BLaER1 treated with 17β-estradiol and CSF1 and Interleukin-3, amounts not matched to agents 10 nM and 100 nM (cell line): Measurements from ENCODE around the gene HARS2.
"Not testable (repeated sequence)": the region's sequence is repeated elsewhere in the genome, so short reads cannot be mapped to it uniquely, and the experiment has no call there.

Experiments used
- H3K27ac ChIP-seq, 11 experiments: shearing (Covaris generic); formaldehyde crosslinking; 2 replicates each; pipeline ENCODE4 v1.8.1; 2022
- H3K27me3 ChIP-seq, 11 experiments: shearing (Covaris generic); formaldehyde crosslinking; 2 replicates each; pipeline ENCODE4 v1.8.1; 2022
- H3K36me3 ChIP-seq, 11 experiments: shearing (Covaris generic); formaldehyde crosslinking; 2 replicates each; pipeline ENCODE4 v1.8.1; 2022
- H3K4me1 ChIP-seq, 10 experiments: shearing (Covaris generic); formaldehyde crosslinking; 2 replicates each; pipeline ENCODE4 v1.8.1; 2022
- H3K4me2 ChIP-seq, 11 experiments: shearing (Covaris generic); formaldehyde crosslinking; 2 replicates each; pipeline ENCODE4 v1.8.1; 2022
- H3K4me3 ChIP-seq, 10 experiments: shearing (Covaris generic); formaldehyde crosslinking; 2 replicates each; pipeline ENCODE4 v1.8.1; 2022
- H3K9ac ChIP-seq, 11 experiments: shearing (Covaris generic); formaldehyde crosslinking; 2 replicates each; pipeline ENCODE4 v1.8.1; 2022
- H3K9me3 ChIP-seq, 11 experiments: shearing (Covaris generic); formaldehyde crosslinking; replicated peaks in 1 of 11; 2 replicates each; pipeline ENCODE4 v1.8.1; 2022
- H4K20me1 ChIP-seq, 11 experiments: shearing (Covaris generic); formaldehyde crosslinking; 2 replicates each; pipeline ENCODE4 v1.8.1; 2022
- Cebpa-rat ChIP-seq, 11 experiments: shearing (Covaris generic); IDR thresholded peaks; 2 replicates each; pipeline ENCODE4 v1.8.1; 2022

Gene HARS2

DNA sequence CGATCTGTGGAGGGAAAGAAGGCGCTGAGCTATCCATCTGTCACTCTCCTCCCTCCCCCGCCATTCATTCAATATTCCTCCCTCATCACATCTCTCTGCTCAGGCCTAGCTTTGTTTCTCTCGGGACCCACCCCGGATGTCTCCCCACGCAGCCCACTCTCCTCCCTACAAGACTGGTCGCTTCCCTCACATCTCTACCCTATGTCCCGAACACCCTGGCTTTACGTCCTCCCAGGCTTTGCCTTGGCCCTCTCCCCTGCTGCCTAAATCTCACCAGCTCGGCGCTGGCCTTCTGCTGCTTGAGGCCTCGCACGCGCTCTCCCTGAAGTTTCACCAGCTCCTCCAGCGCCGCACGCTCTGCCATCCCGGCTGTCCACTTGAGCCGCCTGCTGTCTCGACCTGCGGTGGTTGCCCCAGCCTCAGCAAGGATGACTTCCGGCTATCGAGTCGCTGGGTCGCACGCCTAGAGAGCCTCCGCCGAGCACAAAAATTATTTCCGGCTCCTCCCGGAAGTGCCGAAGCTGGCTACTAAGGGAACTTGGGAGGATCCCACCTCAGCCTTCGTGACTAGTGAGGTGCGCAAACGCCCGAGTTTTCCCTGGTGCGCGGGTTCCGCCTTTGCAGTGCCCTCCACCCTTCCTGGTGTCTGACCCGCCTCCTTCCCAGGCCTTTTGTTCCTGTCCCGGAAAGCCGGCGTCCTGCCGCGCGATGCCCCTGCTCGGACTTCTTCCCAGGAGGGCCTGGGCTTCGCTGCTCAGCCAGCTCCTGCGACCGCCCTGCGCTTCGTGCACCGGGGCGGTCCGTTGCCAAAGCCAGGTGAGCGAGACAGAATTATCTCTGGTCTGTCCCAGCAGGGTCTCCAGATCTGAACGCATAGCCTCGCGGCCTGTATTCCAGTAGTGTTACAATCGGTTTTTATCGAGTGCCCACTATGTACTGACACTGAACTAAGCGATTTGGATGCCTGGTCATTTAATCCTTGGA, at the start of gene HARS2, which contains the start of gene HARS1:
Gene HARS2, plus strand, starts transcription at position 515 of the 984 bp plus-strand sequence. Its CDS starts 194 bp downstream, at position 709.
Gene HARS1, minus strand, starts transcription at position 430 of the 984 bp plus-strand sequence. Its CDS starts 66 bp downstream, at position 364.
- H3K27ac ChIP-seq: peak within 1 kb of the TSS; percentile 77 to 90 (median 86)
- H3K27me3 ChIP-seq: no peaks in the 10 kb centered on the region
- H3K4me3 ChIP-seq: peak within 1 kb of the TSS; percentile 74 to 98 (median 87)
- peak within 1 kb of the TSS; percentile 82 to 92 (median 90) for H3K9ac ChIP-seq
- no peak for TF ChIP-seq Cebpa-rat (IDR thresholded peaks at IDR 0.05)
- H3K9me3 ChIP-seq: no peaks in the 10 kb centered on the region
- peak within 1 kb of the TSS; percentile 91 to 98 (median 95) for H3K4me2 ChIP-seq
- H3K4me1 ChIP-seq: peaks cover 28 to 47% (median 34%) of the 10 kb centered on the region in 10 experiments
- peaks cover 0 to 28% (median 8%) of the 10 kb centered on the region in 11 experiments; a peak in 8 of 22 replicates for H4K20me1 ChIP-seq
- peaks cover 57 to 76% (median 66%) of the 10 kb centered on the region in 11 experiments for H3K36me3 ChIP-seq

GRCh38 chr5:140641716-140642115, 49.5 kb upstream of the HARS2 start:
- peaks cover 4 to 57% (median 32%) of the 10 kb centered on the region in 11 experiments; a peak in 19 of 22 replicates for H4K20me1 ChIP-seq
- peaks cover 42 to 61% (median 53%) of the 10 kb centered on the region in 11 experiments for H3K36me3 ChIP-seq
- peak overlapping the region in 9 of 11 experiments; percentile 87 to 98 (median 96); a peak in 13 of 22 replicates for H3K4me2 ChIP-seq
- H3K9ac ChIP-seq: peak overlapping the region in 8 of 11 experiments; percentile 16 to 95 (median 86); a peak in 12 of 22 replicates
- no peak for TF ChIP-seq Cebpa-rat (IDR thresholded peaks at IDR 0.05)
- no peaks in the 10 kb centered on the region for H3K27me3 ChIP-seq
- peak overlapping the region in 2 of 11 experiments; percentile 8 to 41; a peak in 2 of 22 replicates for H3K27ac ChIP-seq
- no peaks in the 10 kb centered on the region for H3K9me3 ChIP-seq
- peak overlapping the region in 5 of 10 experiments; percentile 66 to 89 (median 82); a peak in 8 of 20 replicates for H3K4me3 ChIP-seq
- H3K4me1 ChIP-seq: peaks cover 36 to 94% (median 66%) of the 10 kb centered on the region in 10 experiments

- peaks cover 4 to 63% (median 37%) of the 10 kb centered on the region in 11 experiments; a peak in 19 of 22 replicates for H4K20me1 ChIP-seq
- H3K4me1 ChIP-seq: peaks cover 36 to 85% (median 61%) of the 10 kb centered on the region in 10 experiments
- H3K9me3 ChIP-seq: no peaks in the 10 kb centered on the region
- H3K9ac ChIP-seq: peak overlapping the region in 7 of 11 experiments; percentile 30 to 95 (median 86); a peak in 9 of 22 replicates
- no peaks in the 10 kb centered on the region for H3K27me3 ChIP-seq
- no peak overlapping the region for H3K27ac ChIP-seq
- H3K4me3 ChIP-seq: peak overlapping the region in 3 of 10 experiments; percentile 66 to 89 (median 82); a peak in 5 of 20 replicates
- peak overlapping the region in 5 of 11 experiments; percentile 87 to 98 (median 94); a peak in 9 of 22 replicates for H3K4me2 ChIP-seq
- no peak for TF ChIP-seq Cebpa-rat (IDR thresholded peaks at IDR 0.05)
- H3K36me3 ChIP-seq: peaks cover 42 to 64% (median 53%) of the 10 kb centered on the region in 11 experiments
These were observed 48.5 kb upstream of the HARS2 start for GRCh38 chr5:140642718-140643117.

- Histone ChIP-seq H3K4me1 (peaks cover 21 to 63% (median 41%) of the 10 kb centered on the region in 10 experiments), H3K4me3 (peak overlapping the region; percentile 81 to 93 (median 90)), H4K20me1 (peaks cover 4 to 53% (median 37%) of the 10 kb centered on the region in 11 experiments; a peak in 19 of 22 replicates), H3K36me3 (peaks cover 66 to 84% (median 74%) of the 10 kb centered on the region in 11 experiments), H3K9me3 (no peaks in the 10 kb centered on the region), H3K4me2 (peak overlapping the region; percentile 75 to 98 (median 90)), H3K9ac (peak overlapping the region; percentile 86 to 94 (median 88)), H3K27me3 (no peaks in the 10 kb centered on the region), H3K27ac (peak overlapping the region; percentile 60 to 90 (median 83))
- TF ChIP-seq Cebpa-rat (IDR thresholded peaks at IDR 0.05): no peak
These were observed 44.2 kb upstream of the HARS2 start for GRCh38 chr5:140647042-140647419.

GRCh38 chr5:140658870-140659269, 32.4 kb upstream of the HARS2 start:
- H3K27me3 ChIP-seq: no peaks in the 10 kb centered on the region
- H3K36me3 ChIP-seq: peaks cover 95 to 99% (median 97%) of the 10 kb centered on the region in 11 experiments
- peaks cover 0 to 8% (median 0%) of the 10 kb centered on the region in 11 experiments; a peak in 2 of 22 replicates for H4K20me1 ChIP-seq
- H3K9ac ChIP-seq: no peak overlapping the region
- no peak overlapping the region for H3K4me2 ChIP-seq
- H3K27ac ChIP-seq: no peak overlapping the region
- peaks cover 3 to 31% (median 6%) of the 10 kb centered on the region in 10 experiments; a peak in 19 of 20 replicates for H3K4me1 ChIP-seq
- no peaks in the 10 kb centered on the region for H3K9me3 ChIP-seq
- no peak overlapping the region for H3K4me3 ChIP-seq
- peak in 1 of 11 experiments; percentile 10; a peak in 1 of 22 replicates for TF ChIP-seq Cebpa-rat (IDR thresholded peaks at IDR 0.05)

DNA sequence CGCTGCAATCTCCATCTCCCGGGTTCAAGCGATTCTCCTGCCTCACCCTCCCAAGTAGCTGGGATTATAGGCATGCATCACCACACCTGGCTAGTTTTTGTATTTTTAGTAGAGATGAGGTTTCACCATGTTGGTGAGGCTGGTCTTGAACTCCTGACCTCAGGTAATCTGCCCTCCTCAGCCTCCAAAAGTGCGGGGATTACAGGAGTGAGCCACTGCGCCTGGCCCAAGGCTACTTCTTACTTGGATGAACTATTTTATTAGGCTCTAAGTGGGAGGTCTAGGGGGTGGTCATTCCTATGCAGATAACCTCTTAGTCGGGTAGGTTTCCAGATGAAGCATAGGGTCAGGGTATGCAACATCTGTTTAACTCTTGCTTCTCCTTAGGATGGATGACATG, 30.9 kb upstream of the HARS2 start:
- peaks cover 9 to 24% (median 12%) of the 10 kb centered on the region in 10 experiments for H3K4me1 ChIP-seq
- not testable (repeated sequence) for H3K27me3 ChIP-seq, H4K20me1 ChIP-seq, H3K27ac ChIP-seq, H3K9ac ChIP-seq, H3K4me2 ChIP-seq, H3K4me3 ChIP-seq, H3K9me3 ChIP-seq
- peaks cover 80 to 84% (median 82%) of the 10 kb centered on the region in 11 experiments for H3K36me3 ChIP-seq

DNA sequence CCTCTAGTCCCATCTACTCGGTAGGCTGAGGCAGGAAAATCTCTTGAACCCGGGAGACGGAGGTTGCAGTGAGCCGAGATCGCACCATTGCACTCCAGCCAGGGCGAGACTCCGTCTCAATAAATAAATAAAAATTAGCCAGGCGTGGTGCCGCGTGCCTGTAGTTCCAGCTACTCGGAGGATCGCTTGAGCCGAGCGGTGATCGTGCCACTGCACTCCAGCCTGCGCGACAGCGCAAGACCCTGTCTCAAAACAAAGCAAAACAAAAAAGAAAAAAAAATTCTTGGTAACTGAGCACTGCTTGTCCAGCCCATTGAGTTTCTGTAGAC, 27.3 kb upstream of the HARS2 start:
- H4K20me1 ChIP-seq: peaks cover 4 to 40% (median 31%) of the 10 kb centered on the region in 11 experiments; a peak in 18 of 22 replicates
- peak overlapping the region; percentile 81 to 99 (median 87) for H3K4me2 ChIP-seq
- H3K27ac ChIP-seq: peak overlapping the region; percentile 71 to 90 (median 85)
- peaks cover 22 to 58% (median 32%) of the 10 kb centered on the region in 10 experiments for H3K4me1 ChIP-seq
- no peaks in the 10 kb centered on the region for H3K9me3 ChIP-seq
- H3K36me3 ChIP-seq: peaks cover 65 to 77% (median 73%) of the 10 kb centered on the region in 11 experiments
- peak overlapping the region; percentile 77 to 92 (median 85) for H3K9ac ChIP-seq
- TF ChIP-seq Cebpa-rat (IDR thresholded peaks at IDR 0.05): no peak
- H3K4me3 ChIP-seq: peak overlapping the region; percentile 80 to 99 (median 94)
- no peaks in the 10 kb centered on the region for H3K27me3 ChIP-seq

DNA sequence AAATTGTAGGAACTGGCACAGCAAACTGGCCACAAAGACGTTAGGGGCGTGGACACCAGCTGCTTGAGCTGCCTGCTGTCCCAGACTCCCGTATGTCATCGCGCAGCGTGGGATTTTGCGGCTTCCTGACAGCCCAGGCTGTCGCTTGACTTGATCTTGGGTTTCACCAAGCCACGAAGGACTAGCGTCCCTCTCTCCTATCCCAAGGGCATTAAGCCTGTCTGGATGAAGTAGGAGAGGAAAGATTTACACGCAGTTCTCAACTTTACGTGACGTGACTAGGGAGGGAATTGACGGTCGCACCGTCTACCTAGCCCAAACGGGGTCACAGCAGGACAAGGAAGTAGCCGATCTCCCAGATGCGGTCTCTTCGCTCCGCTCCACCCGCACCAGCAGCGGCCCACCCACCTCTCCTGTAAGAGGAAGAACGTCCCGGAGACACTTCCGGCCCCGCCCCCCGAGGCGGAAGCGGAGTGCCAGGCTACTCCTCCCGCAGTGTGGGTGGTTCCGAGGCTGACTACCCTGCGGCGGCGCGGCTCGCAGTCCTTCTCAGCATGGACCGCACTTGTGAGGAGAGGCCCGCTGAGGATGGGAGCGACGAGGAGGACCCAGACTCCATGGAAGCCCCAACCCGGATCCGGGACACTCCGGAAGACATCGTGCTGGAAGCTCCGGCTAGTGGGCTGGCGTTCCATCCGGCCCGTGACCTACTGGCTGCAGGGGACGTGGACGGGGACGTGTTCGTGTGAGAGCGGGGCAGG, 26.7 kb upstream of the HARS2 start, which contains the start of gene WDR55:
Gene WDR55, plus strand, starts transcription at position 546 of the 761 bp plus-strand sequence. Its CDS starts 9 bp downstream, at position 555.
- Histone ChIP-seq H3K9ac (peak within 1 kb of the TSS; percentile 77 to 92 (median 85)), H3K9me3 (no peaks in the 10 kb centered on the region), H3K4me2 (peak within 1 kb of the TSS; percentile 81 to 99 (median 87)), H3K4me1 (peaks cover 22 to 58% (median 32%) of the 10 kb centered on the region in 10 experiments), H4K20me1 (peaks cover 4 to 46% (median 37%) of the 10 kb centered on the region in 11 experiments; a peak in 18 of 22 replicates), H3K27me3 (no peaks in the 10 kb centered on the region), H3K36me3 (peaks cover 65 to 77% (median 73%) of the 10 kb centered on the region in 11 experiments), H3K27ac (peak within 1 kb of the TSS; percentile 71 to 90 (median 85)), H3K4me3 (peak within 1 kb of the TSS; percentile 80 to 99 (median 94))
- TF ChIP-seq Cebpa-rat (IDR thresholded peaks at IDR 0.05): no peak

DNA sequence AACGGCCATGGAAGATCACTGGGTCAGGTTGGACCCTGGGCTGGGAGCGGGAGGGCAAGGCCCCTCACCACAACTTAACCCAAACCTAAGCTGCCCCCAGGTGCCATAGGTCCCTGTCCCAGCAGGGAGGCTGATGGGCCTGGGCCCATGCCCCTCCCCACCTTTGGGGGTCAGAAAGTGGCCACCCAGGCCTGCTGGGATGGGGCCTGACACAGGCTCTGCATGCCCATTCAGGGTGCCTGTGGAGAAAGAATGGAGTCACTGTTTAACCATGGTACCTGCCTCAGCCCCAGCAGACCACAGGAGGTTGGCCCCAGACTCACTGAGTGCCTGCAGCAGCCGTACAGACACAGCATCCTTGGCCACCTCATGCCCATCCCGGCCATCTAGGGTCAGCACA, 20.2 kb upstream of the HARS2 start:
- H3K4me2 ChIP-seq, H3K9me3 ChIP-seq, H3K9ac ChIP-seq, H3K27ac ChIP-seq, H3K4me3 ChIP-seq, H3K27me3 ChIP-seq: not testable (repeated sequence)
- Histone ChIP-seq H4K20me1 (peaks cover 8 to 97% (median 69%) of the 10 kb centered on the region in 11 experiments; a peak in 19 of 22 replicates), H3K36me3 (peaks cover 89 to 100% (median 96%) of the 10 kb centered on the region in 11 experiments), H3K4me1 (peaks cover 5 to 28% (median 14%) of the 10 kb centered on the region in 10 experiments)
